Measurements from ENCODE around the gene NUPR1.

GRCh38 chr16:28491230-28491969 is 47.4 kb downstream of the NUPR1 start:
- no peak for TF ChIP-seq ISL1 (CRISPR knock-in tag; IDR thresholded peaks at IDR 0.05)
- no peak for TF ChIP-seq ZNF70 (CRISPR knock-in tag; IDR thresholded peaks at IDR 0.05)
- TF ChIP-seq CSRNP3 (CRISPR knock-in tag; IDR thresholded peaks at IDR 0.05), result no peak

All from SK-N-SH treated with all-trans-retinoic acid at 6 μM for 48 hours (cell line).